ENCODE data around the gene LCP2. TPM values are rescaled to one million over a fixed set of nuclear protein-coding genes. Genes with fewer than 3 reads are reported as not detected.

The LCP2 gene
- total and polyA plus RNA-seq, 2 donors (not counting 1 experiment from before 2014, with no cell fraction given): 11.7 to 13.9 TPM

DNA sequence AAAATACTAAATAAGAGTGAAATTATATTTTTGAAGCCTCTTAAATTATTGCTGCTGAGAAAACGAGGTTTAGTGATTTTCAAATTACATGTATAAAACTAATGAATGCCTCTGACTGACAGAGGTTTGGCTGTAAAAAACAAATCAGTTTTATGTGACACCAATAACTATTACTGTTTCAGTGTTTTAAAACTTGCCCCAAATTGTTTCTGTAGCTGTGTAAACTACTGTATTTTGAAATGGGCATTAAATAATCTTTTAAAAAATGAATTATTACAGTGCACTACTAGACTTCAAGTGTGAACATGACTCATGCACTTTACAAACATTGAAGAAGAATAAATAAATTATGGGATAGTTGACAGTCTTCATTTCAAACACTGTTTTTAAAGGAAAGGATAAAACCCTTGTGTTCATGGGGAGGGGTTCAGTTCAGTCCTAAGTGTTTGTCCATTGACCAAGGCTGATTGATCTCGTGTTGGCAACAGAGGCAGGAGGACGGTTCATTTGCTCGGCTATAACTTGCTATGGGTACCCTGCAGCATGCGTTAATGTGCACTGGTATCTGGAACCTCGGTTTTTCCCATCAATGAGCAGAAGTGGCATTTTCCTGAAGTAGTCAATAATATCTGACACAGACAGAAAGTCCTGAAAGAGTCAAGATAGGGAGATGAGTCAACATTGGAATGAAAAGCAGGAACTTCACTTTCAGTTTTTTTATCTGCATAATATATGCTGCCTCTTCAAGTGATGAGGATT lies 49.2 kb downstream of the LCP2 start:
- ChIA-PET POLR2A (no interaction called here), CTCF (no interaction called here)
- 67% methylated on average over 5 of the region's 6 CpGs for WGBS (ENCODE audit: insufficient coverage)
- TF ChIP-seq, protein P1, sequence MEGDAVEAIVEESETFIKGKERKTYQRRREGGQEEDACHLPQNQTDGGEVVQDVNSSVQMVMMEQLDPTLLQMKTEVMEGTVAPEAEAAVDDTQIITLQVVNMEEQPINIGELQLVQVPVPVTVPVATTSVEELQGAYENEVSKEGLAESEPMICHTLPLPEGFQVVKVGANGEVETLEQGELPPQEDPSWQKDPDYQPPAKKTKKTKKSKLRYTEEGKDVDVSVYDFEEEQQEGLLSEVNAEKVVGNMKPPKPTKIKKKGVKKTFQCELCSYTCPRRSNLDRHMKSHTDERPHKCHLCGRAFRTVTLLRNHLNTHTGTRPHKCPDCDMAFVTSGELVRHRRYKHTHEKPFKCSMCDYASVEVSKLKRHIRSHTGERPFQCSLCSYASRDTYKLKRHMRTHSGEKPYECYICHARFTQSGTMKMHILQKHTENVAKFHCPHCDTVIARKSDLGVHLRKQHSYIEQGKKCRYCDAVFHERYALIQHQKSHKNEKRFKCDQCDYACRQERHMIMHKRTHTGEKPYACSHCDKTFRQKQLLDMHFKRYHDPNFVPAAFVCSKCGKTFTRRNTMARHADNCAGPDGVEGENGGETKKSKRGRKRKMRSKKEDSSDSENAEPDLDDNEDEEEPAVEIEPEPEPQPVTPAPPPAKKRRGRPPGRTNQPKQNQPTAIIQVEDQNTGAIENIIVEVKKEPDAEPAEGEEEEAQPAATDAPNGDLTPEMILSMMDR (IDR thresholded peaks at IDR 0.05): no peak
- no peak for TF ChIP-seq EZH2 (IDR thresholded peaks at IDR 0.05; ENCODE audit: borderline replicate concordance, insufficient read depth, low read depth, low read length, poor library complexity, severe bottlenecking)
- DNase-seq (no peak), ATAC-seq (ENCODE audit: low read depth) (no peak)
- Histone ChIP-seq H3K4me3 (ENCODE audit: control extremely low read depth in 1 of 5, extremely low read depth in 1 of 5, insufficient read depth in 1 of 5, low read depth in 2 of 5, low read length in 4 of 5) (no peak overlapping the region), H3K4me1 (ENCODE audit: control insufficient read depth in 2 of 2, insufficient read depth in 2 of 2, low read length in 2 of 2) (no peaks in the 10 kb centered on the region), H2AFZ (ENCODE audit: insufficient read depth, low read depth, low read length, poor library complexity, severe bottlenecking) (no peak overlapping the region), H4K20me1 (ENCODE audit: control insufficient read depth, insufficient read depth, low read length, poor library complexity, severe bottlenecking) (no peaks in the 10 kb centered on the region), H3K79me2 (ENCODE audit: control insufficient read depth, insufficient read depth, low read length) (no peaks in the 10 kb centered on the region), H3K9ac (ENCODE audit: low read length) (no peak overlapping the region), H3K27me3 (replicated peaks in 1 of 4; ENCODE audit: control extremely low read depth in 1 of 4, control insufficient read depth in 3 of 4, insufficient read depth in 4 of 4, low read length in 3 of 4) (no peaks in the 10 kb centered on the region), H3K4me2 (replicated peaks; ENCODE audit: low read depth, low read length, poor library complexity, severe bottlenecking) (no peak overlapping the region), H3K9me3 (ENCODE audit: control extremely low read depth in 1 of 3, control insufficient read depth in 2 of 3, insufficient read depth in 1 of 3, low read length in 2 of 3) (no peaks in the 10 kb centered on the region), H3K36me3 (replicated peaks in 1 of 2; ENCODE audit: control extremely low read depth in 1 of 2, control insufficient read depth in 1 of 2, extremely low read depth in 1 of 2, insufficient read depth in 2 of 2, low read length in 1 of 2) (peaks cover 5 to 6% of the 10 kb centered on the region in 2 experiments), H3K27ac (ENCODE audit: low read length in 2 of 2) (no peak overlapping the region)
- Mint-ChIP-seq H3K27me3 (peaks cover 4% of the 10 kb centered on the region), H3K4me3 (no peak overlapping the region), H3K4me1 (peaks cover 2% of the 10 kb centered on the region), H3K27ac (no peak overlapping the region), H3K9me3 (ENCODE audit: insufficient read depth) (no peaks in the 10 kb centered on the region)
- intact Hi-C loops (cut with micrococcal nuclease): no loop called here

DNA sequence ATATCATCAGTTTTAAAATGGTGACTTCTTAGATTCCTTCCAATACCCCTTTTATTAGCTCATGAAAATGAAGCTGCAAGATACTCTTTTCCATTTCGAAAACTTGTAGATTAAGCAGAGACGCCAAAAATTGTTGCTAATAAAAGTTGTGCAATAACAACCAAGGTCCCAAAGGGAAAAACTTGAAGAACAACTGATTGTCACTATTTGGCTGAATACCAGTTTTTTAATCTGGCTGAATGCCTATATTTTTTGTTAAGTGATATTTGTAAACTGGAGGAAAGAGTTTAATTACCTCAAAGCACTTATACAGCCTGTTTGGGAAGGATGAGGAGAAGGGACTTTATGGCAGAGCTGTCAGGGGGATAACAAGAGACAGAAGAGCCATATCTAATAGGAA lies 50.2 kb downstream of the LCP2 start:
- Histone ChIP-seq H3K27ac (ENCODE audit: low read length in 2 of 2) (no peak overlapping the region), H4K20me1 (ENCODE audit: control insufficient read depth, insufficient read depth, low read length, poor library complexity, severe bottlenecking) (no peaks in the 10 kb centered on the region), H3K4me1 (ENCODE audit: control insufficient read depth in 2 of 2, insufficient read depth in 2 of 2, low read length in 2 of 2) (no peaks in the 10 kb centered on the region), H3K27me3 (replicated peaks in 1 of 4; ENCODE audit: control extremely low read depth in 1 of 4, control insufficient read depth in 3 of 4, insufficient read depth in 4 of 4, low read length in 3 of 4) (no peaks in the 10 kb centered on the region), H3K4me2 (replicated peaks; ENCODE audit: low read depth, low read length, poor library complexity, severe bottlenecking) (no peak overlapping the region), H3K4me3 (ENCODE audit: control extremely low read depth in 1 of 5, extremely low read depth in 1 of 5, insufficient read depth in 1 of 5, low read depth in 2 of 5, low read length in 4 of 5) (no peak overlapping the region), H3K9me3 (ENCODE audit: control extremely low read depth in 1 of 3, control insufficient read depth in 2 of 3, insufficient read depth in 1 of 3, low read length in 2 of 3) (no peaks in the 10 kb centered on the region), H3K9ac (ENCODE audit: low read length) (no peak overlapping the region), H3K36me3 (replicated peaks in 1 of 2; ENCODE audit: control extremely low read depth in 1 of 2, control insufficient read depth in 1 of 2, extremely low read depth in 1 of 2, insufficient read depth in 2 of 2, low read length in 1 of 2) (peaks cover 5 to 6% of the 10 kb centered on the region in 2 experiments), H3K79me2 (ENCODE audit: control insufficient read depth, insufficient read depth, low read length) (no peaks in the 10 kb centered on the region), H2AFZ (ENCODE audit: insufficient read depth, low read depth, low read length, poor library complexity, severe bottlenecking) (no peak overlapping the region)
- CTCF ChIA-PET: interaction anchor here (2.0 kb wide), 1 partner anchor 18 kb away, joined by 8 read pairs; no protein-coding TSS in a partner anchor
- Mint-ChIP-seq H3K27ac (no peak overlapping the region), H3K9me3 (ENCODE audit: insufficient read depth) (no peaks in the 10 kb centered on the region), H3K4me1 (peaks cover 2% of the 10 kb centered on the region), H3K27me3 (peaks cover 4% of the 10 kb centered on the region), H3K4me3 (no peak overlapping the region)
- DNase-seq (no peak), ATAC-seq (ENCODE audit: low read depth) (no peak)
- WGBS (ENCODE audit: insufficient coverage): no CpG with 5 or more reads among the region's 2 CpGs
- intact Hi-C loops (cut with micrococcal nuclease): no loop called here
- POLR2A ChIA-PET: no interaction called here
- TF ChIP-seq, protein P1 (IDR thresholded peaks at IDR 0.05): no peak
- no peak for TF ChIP-seq EZH2 (IDR thresholded peaks at IDR 0.05; ENCODE audit: borderline replicate concordance, insufficient read depth, low read depth, low read length, poor library complexity, severe bottlenecking)

All from B cell (primary cell).